GM10248 (cell line): Measurements from ENCODE around the gene KLK12.

Experiments used
- CTCF ChIA-PET: fragments of 300-600 bp; sonication (Branson Sonifier 250); formaldehyde crosslinking; extraction: SDS; loops from one replicate; lab custom pipeline; 2021; ENCODE audit warnings: antibody characterized with exemption; lab: Yijun Ruan, JAX
- POLR2A ChIA-PET: fragments of 350-650 bp; sonication (Branson Sonifier 250); formaldehyde crosslinking; extraction: SDS; loops from one replicate; lab custom pipeline; 2020; ENCODE audit warnings: antibody characterized with exemption; lab: Yijun Ruan, JAX
- DNase-seq: peaks from one replicate; pipeline ENCODE4 v3.0.0; 2012; ENCODE audit errors: extremely low spot score
- CTCF ChIP-seq: IDR thresholded peaks from 2 replicates; pipeline ENCODE4 v1.5.1; 2012; ENCODE audit warnings: mild to moderate bottlenecking, low read depth; ENCODE audit errors: extremely low read depth, missing control alignments, control extremely low read depth

Gene KLK12

GRCh38 chr19:51079481-51080110 lies 44.8 kb upstream of the KLK12 start:
- TF ChIP-seq CTCF = no peak
- DNase-seq = no peak
- ChIA-PET POLR2A (no interaction called here), CTCF (interaction anchor here (2.5 kb wide), 1 partner anchor 17 kb away, joined by 10 read pairs; no protein-coding TSS in a partner anchor)

- CTCF ChIA-PET = no interaction called here
- TF ChIP-seq CTCF = no peak
- POLR2A ChIA-PET = no interaction called here
- DNase-seq = no peak
These were observed 43.9 kb upstream of the KLK12 start for GRCh38 chr19:51078731-51079130.

- ChIA-PET CTCF (no interaction called here), POLR2A (no interaction called here)
- TF ChIP-seq CTCF = no peak
- no peak for DNase-seq
These were observed 43.3 kb upstream of the KLK12 start for GRCh38 chr19:51078104-51078503.

DNA sequence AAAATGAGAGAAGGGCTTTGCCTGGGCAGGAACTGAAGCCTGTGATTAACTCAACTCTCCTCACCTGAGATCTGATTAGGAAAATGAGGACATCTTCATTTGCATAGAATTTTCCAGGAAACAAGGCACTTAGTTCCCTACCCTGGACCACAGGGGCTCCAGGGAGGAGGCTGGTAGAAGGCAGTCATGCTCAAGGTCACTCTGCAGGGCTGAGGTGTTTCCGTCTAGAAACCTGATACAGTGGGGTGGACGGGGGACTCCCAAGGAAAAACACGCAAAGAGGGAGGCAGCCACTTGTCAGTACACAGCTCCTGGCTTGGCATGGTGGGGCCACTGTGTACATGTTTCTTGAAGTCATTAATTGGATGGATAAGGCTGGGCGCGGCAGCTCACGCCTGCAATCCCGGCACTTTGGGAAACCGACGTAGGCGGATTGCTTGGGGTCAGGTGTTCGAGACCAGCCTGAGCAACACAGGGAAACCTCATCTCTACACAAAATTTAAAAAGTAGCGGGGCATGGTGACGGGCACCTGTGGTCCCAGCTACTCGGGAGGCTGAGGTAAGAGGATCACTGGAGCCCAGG lies 41.9 kb upstream of the KLK12 start:
- TF ChIP-seq CTCF = no peak
- CTCF ChIA-PET = interaction anchor here (0.9 kb wide), 1 partner anchor 19 kb away, joined by 3 read pairs; no protein-coding TSS in a partner anchor
- no peak for DNase-seq
- POLR2A ChIA-PET = no interaction called here

- no peak for DNase-seq
- no peak for TF ChIP-seq CTCF
- ChIA-PET POLR2A (no interaction called here), CTCF (no interaction called here)
These were observed 41.2 kb upstream of the KLK12 start for GRCh38 chr19:51075998-51076397.

DNA sequence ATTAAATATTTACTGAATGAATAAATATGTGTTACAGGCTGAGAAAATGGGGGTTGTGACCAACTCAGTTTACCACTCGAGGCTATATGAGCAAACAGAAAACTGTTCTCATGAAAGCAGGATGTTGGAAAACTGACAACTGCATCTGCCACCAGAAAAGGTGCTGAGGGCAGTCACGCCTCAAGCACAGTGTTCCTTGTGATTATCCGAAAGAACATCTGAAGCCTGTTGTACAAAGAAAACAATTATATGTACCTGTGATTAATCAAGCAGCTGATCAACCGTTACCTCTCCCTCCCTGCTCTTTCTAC lies 36.2 kb upstream of the KLK12 start:
- no peak for TF ChIP-seq CTCF
- CTCF ChIA-PET = no interaction called here
- DNase-seq = no peak
- POLR2A ChIA-PET = no interaction called here
